HL-60 (cell line): ENCODE data around the gene CDC42EP1.

Experiments
- CTCF ChIP-seq: IDR thresholded peaks from one replicate; pipeline ENCODE4 v1.5.1; 2011; ENCODE audit warnings: low read length, control low read depth, inconsistent platforms; ENCODE audit not compliant: insufficient read depth
- GABPA ChIP-seq: IDR thresholded peaks from 2 replicates; pipeline ENCODE4 v1.6.1; 2012; ENCODE audit warnings: low read depth
- POLR2AphosphoS5 ChIP-seq: IDR thresholded peaks from 2 replicates; pipeline ENCODE4 v1.6.1; 2012; ENCODE audit warnings: low read depth
- REST ChIP-seq: IDR thresholded peaks from 2 replicates; pipeline ENCODE4 v1.6.1; 2012; ENCODE audit warnings: low read depth; ENCODE audit not compliant: insufficient replicate concordance
- SPI1 ChIP-seq: IDR thresholded peaks from 2 replicates; pipeline ENCODE4 v1.6.1; 2012; ENCODE audit warnings: low read depth, mild to moderate bottlenecking, borderline replicate concordance

GRCh38 chr22:37562049-37562875 is 2.0 kb downstream of the CDC42EP1 start:
- TF ChIP-seq CTCF (no peak), POLR2AphosphoS5 (no peak), SPI1 (no peak), REST (no peak), GABPA (no peak)
